Psoas muscle (tissue), 8 donors: ENCODE data around the gene RANBP9. TPM values are rescaled to one million over a fixed set of nuclear protein-coding genes. Genes with fewer than 3 reads are reported as not detected.

ENCODE experiments used
- ATAC-seq, 4 donors: fragments of 200-7000 bp; cut with Tn5 transposase; one replicate each; pipeline ENCODE4 v1.9.1; 2020; ENCODE audit warnings: moderate library complexity in 3 of 4, mild to moderate bottlenecking in 2 of 4
- DNase-seq, 2 donors: peaks; one replicate each; pipeline ENCODE4 v3.0.0-alpha.2; 2020
- H3K27ac ChIP-seq: fragments of 200-600 bp; one replicate; pipeline ENCODE4 v1.8.0; 2022
- H3K27me3 ChIP-seq, 3 donors: fragments of 200-600 bp in 1 of 3; one replicate each; pipeline versions ENCODE4 v1.6.1 to v1.8.0; 2013 to 2022; ENCODE audit warnings: low read length in 2 of 3, mild to moderate bottlenecking in 2 of 3, moderate library complexity in 1 of 3; ENCODE audit not compliant: insufficient read depth in 3 of 3
- H3K36me3 ChIP-seq, 2 donors: fragments of 200-600 bp in 1 of 2; one replicate each; pipeline versions ENCODE4 v1.6.1 to v1.8.0; 2013 to 2022; ENCODE audit warnings: low read depth in 1 of 2, mild to moderate bottlenecking in 1 of 2, moderate library complexity in 1 of 2; ENCODE audit not compliant: insufficient read depth in 1 of 2
- H3K4me1 ChIP-seq: fragments of 200-600 bp; one replicate; pipeline ENCODE4 v1.8.0; 2022
- H3K4me3 ChIP-seq: fragments of 200-600 bp; one replicate; pipeline ENCODE4 v1.8.0; 2022; ENCODE audit warnings: mild to moderate bottlenecking
- H3K9me3 ChIP-seq: fragments of 200-600 bp; one replicate; pipeline ENCODE4 v1.8.0; 2022
- CTCF ChIP-seq: fragments of 200-600 bp; IDR thresholded peaks from one replicate; pipeline ENCODE4 v1.8.0; 2022; ENCODE audit warnings: antibody characterized with exemption
- WGBS, 3 donors: extraction: QIAGEN DNeasy Blood & Tissue Kit; methylation state at CpG; one replicate each; pipeline versions ENCODE4 v1.1.6 to v1.1.7; 2013; 5-methylcytosine and 5-hydroxymethylcytosine counted together
- intact Hi-C, 2 donors: fragments of 100-400 bp; cut with DNase I; formaldehyde crosslinking; loops; one replicate each; pipeline versions ENCODE4 v1.11.0 to v1.14.2; 2022
- polyA plus RNA-seq, 3 donors: library from polyadenylated mRNA; stranded (reverse); fragments of 200-250 nt; gene quantifications; one replicate each; pipeline ENCODE4 v1.2.3, GENCODE V29; 2013
- total RNA-seq, 4 donors: library from RNA; stranded (reverse); fragmentation: NEBNext Ultra II Directional in 2 of 4; extraction: Animal tissue kit (Norgen Biotek cat#: 25700) in 2 of 4; gene quantifications; one replicate each; pipeline versions ENCODE4 v1.2.1 to v1.2.4, GENCODE V29; 2021 to 2023
- donor health status: healthy with polysubstance abuse.
- donor health status: DM: no; HTN: no; CAD: no; lungs with moderate emphysema.
- donor health status: Bipolar disorder and iron deficiency.
- donor health status: healthy.
- donor health status: DM: yes; HTN: yes; CAD: no.
- donor health status: DM: no; HTN: no; CAD: no.
- donor health status: DM: no; HTN: no; CAD: no.
- donor health status: DM: yes; HTN: yes; CAD: no.

RANBP9 gene
- total and polyA plus RNA-seq, 7 donors = 22.3 to 72.6 (median 53.0) TPM

- H3K4me1 ChIP-seq = peaks cover 51% of the 10 kb centered on the region
- 93 to 95% (median 94%) methylated on average over 8 of the region's 8 CpGs for WGBS, 3 donors
- intact Hi-C loops = loop anchor here in 1 of 2 donors (5.0 kb wide), 1 partner anchor 41 kb away; no protein-coding TSS in a partner anchor
- H3K36me3 ChIP-seq = no peaks in the 10 kb centered on the region
- no peaks in the 10 kb centered on the region for H3K27me3 ChIP-seq
- DNase-seq (no peak), ATAC-seq (peak in 3 of 4 donors; percentile 40 to 49 (median 43))
- H3K4me3 ChIP-seq = no peak overlapping the region
- H3K27ac ChIP-seq = no peak overlapping the region
- no peaks in the 10 kb centered on the region for H3K9me3 ChIP-seq
- TF ChIP-seq CTCF = no peak
These were observed 45.2 kb downstream of the RANBP9 start for GRCh38 chr6:13666194-13667105.

- Histone ChIP-seq H3K4me1 (peaks cover 65% of the 10 kb centered on the region), H3K36me3 (no peaks in the 10 kb centered on the region), H3K27me3 (no peaks in the 10 kb centered on the region), H3K27ac (no peak overlapping the region), H3K4me3 (no peak overlapping the region), H3K9me3 (no peaks in the 10 kb centered on the region)
- intact Hi-C loops = loop anchor here in 1 of 2 donors (5.0 kb wide), 1 partner anchor 42 kb away; no protein-coding TSS in a partner anchor
- ATAC-seq = no peak
- DNase-seq = no peak
- TF ChIP-seq CTCF = no peak
These were observed 46.8 kb downstream of the RANBP9 start for GRCh38 chr6:13664703-13665352.

GRCh38 chr6:13663986-13664385 is 47.6 kb downstream of the RANBP9 start:
- intact Hi-C loops = no loop called here
- H3K27me3 ChIP-seq = no peaks in the 10 kb centered on the region
- no peak overlapping the region for H3K4me3 ChIP-seq
- H3K36me3 ChIP-seq = no peaks in the 10 kb centered on the region
- H3K4me1 ChIP-seq = peaks cover 71% of the 10 kb centered on the region
- no peaks in the 10 kb centered on the region for H3K9me3 ChIP-seq
- TF ChIP-seq CTCF = no peak
- WGBS, 3 donors = 91 to 95% (median 91%) methylated on average over 4 of the region's 4 CpGs
- ATAC-seq (no peak), DNase-seq (no peak)
- no peak overlapping the region for H3K27ac ChIP-seq

GRCh38 chr6:13662651-13663334 is 48.8 kb downstream of the RANBP9 start:
- TF ChIP-seq CTCF = no peak
- peaks cover 64% of the 10 kb centered on the region for H3K4me1 ChIP-seq
- DNase-seq (no peak), ATAC-seq (no peak)
- H3K36me3 ChIP-seq = no peaks in the 10 kb centered on the region
- no peaks in the 10 kb centered on the region for H3K9me3 ChIP-seq
- intact Hi-C loops = no loop called here
- H3K27ac ChIP-seq = no peak overlapping the region
- H3K27me3 ChIP-seq = no peaks in the 10 kb centered on the region
- WGBS, 3 donors = 87 to 89% (median 89%) methylated on average over 3 of the region's 3 CpGs
- H3K4me3 ChIP-seq = no peak overlapping the region
